ENCODE data around the gene CALML5. TPM values are rescaled to one million over a fixed set of nuclear protein-coding genes. Genes with fewer than 3 reads are reported as not detected.

The CALML5 gene
- total RNA-seq, 1 donor from 2014 or later, result not detected

- Histone ChIP-seq H4K20me1 (ENCODE audit: low read depth) (no peaks in the 10 kb centered on the region), H3K79me2 (ENCODE audit: low read depth) (no peaks in the 10 kb centered on the region), H3F3A (ENCODE audit: low read depth) (no peaks in the 10 kb centered on the region), H3K4me1 (no peaks in the 10 kb centered on the region), H3K9ac (no peak overlapping the region), H3K4me3 (no peak overlapping the region), H2AFZ (replicated peaks) (no peak overlapping the region), H3K9me3 (ENCODE audit: low read depth) (no peaks in the 10 kb centered on the region), H3K27ac (no peak overlapping the region), H3K4me2 (no peak overlapping the region), H3K27me3 (no peaks in the 10 kb centered on the region), H3K36me3 (peaks cover 21% of the 10 kb centered on the region)
- no peak for TF ChIP-seq CTCF (IDR thresholded peaks at IDR 0.05)
- no peak for TF ChIP-seq EZH2 (IDR thresholded peaks at IDR 0.05)
- TF ChIP-seq EZH2phosphoT487 (IDR thresholded peaks at IDR 0.05), result no peak
- Mint-ChIP-seq H3K4me3 (no peak overlapping the region), H3K4me1 (peaks cover 4% of the 10 kb centered on the region), H3K9me3 (peaks cover 2% of the 10 kb centered on the region), H3K36me3 (peaks cover 47% of the 10 kb centered on the region), H3K27me3 (ENCODE audit: insufficient read depth, low read depth) (peaks cover 3% of the 10 kb centered on the region), H3K27ac (no peak overlapping the region)
- DNase-seq (ENCODE audit: low spot score), result no peak
Observed at GRCh38 chr10:5460468-5461202, 38.7 kb downstream of the CALML5 start.

GRCh38 chr10:5458949-5459747 lies 40.2 kb downstream of the CALML5 start:
- no peak overlapping the region for H3K4me3 Mint-ChIP-seq
- peaks cover 2% of the 10 kb centered on the region for H3K9me3 Mint-ChIP-seq
- Histone ChIP-seq H3K36me3 (peaks cover 32% of the 10 kb centered on the region), H3K27me3 (no peaks in the 10 kb centered on the region), H3K27ac (no peak overlapping the region), H3K9ac (no peak overlapping the region), H2AFZ (replicated peaks) (no peak overlapping the region), H3F3A (ENCODE audit: low read depth) (no peaks in the 10 kb centered on the region), H3K4me3 (no peak overlapping the region), H4K20me1 (ENCODE audit: low read depth) (no peaks in the 10 kb centered on the region), H3K4me2 (no peak overlapping the region), H3K79me2 (ENCODE audit: low read depth) (no peaks in the 10 kb centered on the region), H3K9me3 (ENCODE audit: low read depth) (no peaks in the 10 kb centered on the region), H3K4me1 (no peaks in the 10 kb centered on the region)
- DNase-seq (ENCODE audit: low spot score), result no peak
- no peaks in the 10 kb centered on the region for H3K4me1 Mint-ChIP-seq
- H3K27ac Mint-ChIP-seq, result no peak overlapping the region
- peaks cover 2% of the 10 kb centered on the region for H3K27me3 Mint-ChIP-seq (ENCODE audit: insufficient read depth, low read depth)
- TF ChIP-seq EZH2phosphoT487 (IDR thresholded peaks at IDR 0.05) (no peak), EZH2 (IDR thresholded peaks at IDR 0.05) (no peak), CTCF (IDR thresholded peaks at IDR 0.05) (no peak)
- H3K36me3 Mint-ChIP-seq, result peaks cover 51% of the 10 kb centered on the region

- H3K36me3 ChIP-seq, result peaks cover 32% of the 10 kb centered on the region
- no peaks in the 10 kb centered on the region for H3F3A ChIP-seq (ENCODE audit: low read depth)
- Mint-ChIP-seq H3K27ac (no peak overlapping the region), H3K4me1 (no peaks in the 10 kb centered on the region), H3K36me3 (peaks cover 52% of the 10 kb centered on the region), H3K27me3 (ENCODE audit: insufficient read depth, low read depth) (peaks cover 2% of the 10 kb centered on the region), H3K9me3 (no peaks in the 10 kb centered on the region), H3K4me3 (no peak overlapping the region)
- no peaks in the 10 kb centered on the region for H3K79me2 ChIP-seq (ENCODE audit: low read depth)
- DNase-seq (ENCODE audit: low spot score), result no peak
- H3K9me3 ChIP-seq (ENCODE audit: low read depth), result no peaks in the 10 kb centered on the region
- H3K27ac ChIP-seq, result no peak overlapping the region
- no peak overlapping the region for H3K9ac ChIP-seq
- no peaks in the 10 kb centered on the region for H3K4me1 ChIP-seq
- no peak overlapping the region for H2AFZ ChIP-seq (replicated peaks)
- no peak overlapping the region for H3K4me2 ChIP-seq
- H4K20me1 ChIP-seq (ENCODE audit: low read depth), result no peaks in the 10 kb centered on the region
- H3K27me3 ChIP-seq, result no peaks in the 10 kb centered on the region
- TF ChIP-seq EZH2phosphoT487 (IDR thresholded peaks at IDR 0.05) (no peak), CTCF (IDR thresholded peaks at IDR 0.05) (no peak), EZH2 (IDR thresholded peaks at IDR 0.05) (no peak)
- H3K4me3 ChIP-seq, result no peak overlapping the region
Observed at GRCh38 chr10:5458425-5458824, 40.9 kb downstream of the CALML5 start.

All from neural progenitor cell (in vitro differentiated cells).